HepG2 (cell line): ENCODE measurements around the gene FETUB. TPM values are rescaled to one million over a fixed set of nuclear protein-coding genes. Genes with fewer than 3 reads are reported as not detected.
A peak's percentile ranks its signal among the peaks of the same experiment; 100 is the strongest.

Experiments
- CENPBD1 ChIP-seq: sonication (generic); formaldehyde crosslinking; IDR thresholded peaks from 2 replicates; pipeline ENCODE4 v1.8.0; 2022; ENCODE audit warnings: missing genetic modification reagents, low read depth, mild to moderate bottlenecking, borderline replicate concordance
- FOXJ3 ChIP-seq: sonication (generic); formaldehyde crosslinking; IDR thresholded peaks from 2 replicates; pipeline ENCODE4 v1.4.0; 2020; ENCODE audit warnings: missing genetic modification reagents, mild to moderate bottlenecking, borderline replicate concordance
- GABPB1 ChIP-seq: IDR thresholded peaks from 2 replicates; pipeline ENCODE4 v1.6.1; 2016; ENCODE audit warnings: mild to moderate bottlenecking, missing genetic modification reagents, moderate library complexity, missing compliant biosample characterization
- ISX ChIP-seq: sonication (generic); formaldehyde crosslinking; conservative IDR thresholded peaks from 2 replicates; pipeline ENCODE4 v1.5.0; 2020; ENCODE audit warnings: missing genetic modification reagents
- KAT8 ChIP-seq: IDR thresholded peaks from 2 replicates; pipeline ENCODE4 v1.6.1; 2016; ENCODE audit warnings: missing genetic modification reagents, missing compliant biosample characterization
- KLF13 ChIP-seq: sonication (generic); formaldehyde crosslinking; IDR thresholded peaks from 2 replicates; pipeline ENCODE4 v1.4.0; 2020; ENCODE audit warnings: mild to moderate bottlenecking, missing genetic modification reagents
- MIER2 ChIP-seq: IDR thresholded peaks from 2 replicates; pipeline ENCODE4 v1.6.1; 2016; ENCODE audit warnings: missing biosample characterization, missing genetic modification reagents
- NFKB2 ChIP-seq: sonication (generic); formaldehyde crosslinking; IDR thresholded peaks from 2 replicates; pipeline ENCODE4 v1.4.0; 2020; ENCODE audit warnings: missing genetic modification reagents, borderline replicate concordance
- NR2F1 ChIP-seq, 2 experiments: fragments of 450-650 bp in 1 of 2; formaldehyde crosslinking in 1 of 2; IDR thresholded peaks; 2 replicates each; pipeline versions ENCODE4 v1.5.0 to v1.6.1; 2016 to 2020; ENCODE audit warnings: mild to moderate bottlenecking in 1 of 2, missing compliant biosample characterization in 1 of 2, missing genetic modification reagents in 1 of 2, moderate library complexity in 1 of 2
- PLRG1 ChIP-seq: fragments of 450-650 bp; conservative IDR thresholded peaks from 2 replicates; pipeline ENCODE4 v1.6.1; 2016
- SIN3A ChIP-seq: IDR thresholded peaks from 2 replicates; pipeline ENCODE4 v1.6.1; 2011; ENCODE audit warnings: low read depth, mild to moderate bottlenecking, control low read depth, low read length, borderline replicate concordance
- SMAD3 ChIP-seq: sonication (generic); formaldehyde crosslinking; IDR thresholded peaks from 2 replicates; pipeline ENCODE4 v1.4.0; 2020; ENCODE audit warnings: missing genetic modification reagents
- SP140L ChIP-seq: sonication (generic); formaldehyde crosslinking; IDR thresholded peaks from 2 replicates; pipeline ENCODE4 v1.4.0; 2020; ENCODE audit warnings: missing genetic modification reagents, borderline replicate concordance
- SYNCRIP ChIP-seq: fragments of 200-400 bp; formaldehyde crosslinking; IDR thresholded peaks from 2 replicates; pipeline ENCODE4 v1.6.1; 2018; ENCODE audit warnings: mild to moderate bottlenecking, low read depth, low read length; ENCODE audit not compliant: insufficient read depth
- TFE3 ChIP-seq: IDR thresholded peaks from 2 replicates; pipeline ENCODE4 v1.6.1; 2016
- TOE1 ChIP-seq: sonication (generic); formaldehyde crosslinking; IDR thresholded peaks from 2 replicates; pipeline ENCODE4 v1.4.0; 2020; ENCODE audit warnings: mild to moderate bottlenecking, missing genetic modification reagents
- ZBTB49 ChIP-seq: sonication (generic); formaldehyde crosslinking; IDR thresholded peaks from 2 replicates; pipeline ENCODE4 v1.4.0; 2020; ENCODE audit warnings: missing genetic modification reagents, borderline replicate concordance
- ZMAT5 ChIP-seq: sonication (generic); formaldehyde crosslinking; IDR thresholded peaks from 2 replicates; pipeline ENCODE4 v1.5.0; 2020; ENCODE audit warnings: mild to moderate bottlenecking, low read depth, missing genetic modification reagents, borderline replicate concordance
- ZNF431 ChIP-seq: sonication (generic); formaldehyde crosslinking; IDR thresholded peaks from 2 replicates; pipeline ENCODE4 v1.9.0; 2022; ENCODE audit warnings: missing genetic modification reagents, low read depth, mild to moderate bottlenecking, borderline replicate concordance
- ZNF546 ChIP-seq: sonication (generic); formaldehyde crosslinking; conservative IDR thresholded peaks from 2 replicates; pipeline ENCODE4 v1.8.1; 2023; ENCODE audit warnings: mild to moderate bottlenecking, missing genetic modification reagents
- ZNF547 ChIP-seq: sonication (generic); formaldehyde crosslinking; IDR thresholded peaks from 2 replicates; pipeline ENCODE4 v1.5.1; 2020; ENCODE audit warnings: mild to moderate bottlenecking, missing genetic modification reagents
- ZNF709 ChIP-seq: sonication (generic); formaldehyde crosslinking; IDR thresholded peaks from 2 replicates; pipeline ENCODE4 v1.5.0; 2020; ENCODE audit warnings: mild to moderate bottlenecking, missing genetic modification reagents
- ZNF83 ChIP-seq: sonication (generic); formaldehyde crosslinking; IDR thresholded peaks from 2 replicates; pipeline ENCODE4 v1.4.0; 2020; ENCODE audit warnings: missing genetic modification reagents, mild to moderate bottlenecking, borderline replicate concordance
- ZSCAN29 ChIP-seq: sonication (generic); formaldehyde crosslinking; conservative IDR thresholded peaks from 2 replicates; pipeline ENCODE4 v1.4.0; 2020; ENCODE audit warnings: mild to moderate bottlenecking, missing genetic modification reagents
- polyA plus RNA-seq, 8 experiments: library from polyadenylated mRNA; depleted of rRNA in 3 of 8; stranded (reverse) in 7 of 8; unstranded in 1 of 8; fragments of >200 nt; fragmentation: Illumina TruSeq in 4 of 8; extraction: Trizol in 4 of 8; gene quantifications; 2 replicates each; pipeline versions ENCODE4 v1.2.1 to v1.2.3, GENCODE V29; 2011 to 2016; ENCODE audit warnings: low read depth in 4 of 8, missing spikeins in 1 of 8, mixed read lengths in 1 of 8; ENCODE audit not compliant: insufficient read depth in 1 of 8
- total RNA-seq, 5 experiments: library from RNA; depleted of rRNA; stranded (reverse); fragments of >200 nt; fragmentation: Illumina TruSeq; extraction: Trizol; gene quantifications; 2 replicates each; pipeline ENCODE4 v1.2.3, GENCODE V29; 2016; ENCODE audit warnings: low read depth in 1 of 5

Gene FETUB
- total and polyA plus RNA-seq, 2 of the 13 experiments (the other 11 are each of a cell fraction or from before 2014, with no cell fraction given) = 2.1 to 4.4 TPM

GRCh38 chr3:186614266-186614596 lies 26.0 kb upstream of the FETUB start (continued):
- TF ChIP-seq ZBTB49 (0 out of 2 replicates have a peak, but pooled peaks have one; percentile 18), CENPBD1 (no peak; the same call in 1 of the 2 replicates), ISX (CRISPR knock-in tag) (0 out of 2 replicates have a peak, but pooled peaks have one; percentile 19), GABPB1 (CRISPR knock-in tag) (no peak), ZNF547 (CRISPR knock-in tag) (no peak), ZMAT5 (CRISPR knock-in tag) (0 out of 2 replicates have a peak, but pooled peaks have one; percentile 44), SMAD3 (CRISPR knock-in tag) (no peak), NFKB2 (CRISPR knock-in tag) (no peak), MIER2 (CRISPR knock-in tag) (no peak), SYNCRIP (no peak), PLRG1 (no peak), KAT8 (CRISPR knock-in tag) (no peak), ZNF431 (CRISPR knock-in tag) (0 out of 2 replicates have a peak, but pooled peaks have one; percentile 36), ZSCAN29 (CRISPR knock-in tag) (no peak), TOE1 (CRISPR knock-in tag) (no peak), SIN3A (0 out of 2 replicates have a peak, but pooled peaks have one; percentile 17), ZNF546 (CRISPR knock-in tag) (no peak), FOXJ3 (CRISPR knock-in tag) (no peak), TFE3 (CRISPR knock-in tag) (peak; percentile 41; the same call in 1 of the 2 replicates), SP140L (CRISPR knock-in tag) (peak; percentile 19; the same call in 1 of the 2 replicates), NR2F1 (CRISPR knock-in tag; IDR thresholded peaks at IDR 0.05) (no peak), ZNF709 (CRISPR knock-in tag) (no peak), ZNF83 (CRISPR knock-in tag) (no peak), KLF13 (CRISPR knock-in tag) (no peak)
